Femur (tissue), 1 donor: Measurements from ENCODE around the gene WNT2.
"Not testable (repeated sequence)": the region's sequence is repeated elsewhere in the genome, so short reads cannot be mapped to it uniquely, and the experiment has no call there.

ENCODE experiments used
- DNase-seq: peaks from one replicate; pipeline ENCODE4 v3.0.0-alpha.2; 2017

WNT2 gene

GRCh38 chr7:117259615-117260014 lies 63.2 kb downstream of the WNT2 start:
- no peak for DNase-seq

- DNase-seq: no peak
Measured at GRCh38 chr7:117251687-117252086, 71.2 kb downstream of the WNT2 start.

- DNase-seq: no peak
Measured at GRCh38 chr7:117250801-117251200, 72.1 kb downstream of the WNT2 start.

- no peak for DNase-seq
Measured at GRCh38 chr7:117250245-117250644, 72.6 kb downstream of the WNT2 start.

- DNase-seq: no peak
Measured at GRCh38 chr7:117249696-117250095, 73.2 kb downstream of the WNT2 start.

GRCh38 chr7:117248829-117249228 lies 74.0 kb downstream of the WNT2 start:
- DNase-seq: no peak

- DNase-seq: no peak
Measured at GRCh38 chr7:117247809-117248208, 75.0 kb downstream of the WNT2 start.

- not testable (repeated sequence) for DNase-seq
Measured at GRCh38 chr7:117245703-117246102, 77.2 kb downstream of the WNT2 start.

GRCh38 chr7:117243390-117243789 lies 79.5 kb downstream of the WNT2 start:
- no peak for DNase-seq

GRCh38 chr7:117241088-117241487 lies 81.8 kb downstream of the WNT2 start:
- no peak for DNase-seq

GRCh38 chr7:117238937-117239336 lies 83.9 kb downstream of the WNT2 start:
- DNase-seq: no peak

GRCh38 chr7:117238472-117238871 lies 84.4 kb downstream of the WNT2 start:
- no peak for DNase-seq

GRCh38 chr7:117237646-117238045 lies 85.2 kb downstream of the WNT2 start:
- no peak for DNase-seq

GRCh38 chr7:117231047-117231359 lies 91.9 kb downstream of the WNT2 start:
- DNase-seq: no peak

- no peak for DNase-seq
Measured at GRCh38 chr7:117230276-117231046, 92.4 kb downstream of the WNT2 start.

- peak; percentile 67 for DNase-seq
Measured at GRCh38 chr7:117229350-117229749, 93.5 kb downstream of the WNT2 start.

- DNase-seq: no peak
Measured at GRCh38 chr7:117227091-117227490, 95.8 kb downstream of the WNT2 start.

GRCh38 chr7:117225536-117225935 lies 97.3 kb downstream of the WNT2 start:
- DNase-seq: no peak
